Measurements from ENCODE around the gene CMBL.
"Not testable (repeated sequence)": the region's sequence is repeated elsewhere in the genome, so short reads cannot be mapped to it uniquely, and the experiment has no call there.

Gene CMBL

DNA sequence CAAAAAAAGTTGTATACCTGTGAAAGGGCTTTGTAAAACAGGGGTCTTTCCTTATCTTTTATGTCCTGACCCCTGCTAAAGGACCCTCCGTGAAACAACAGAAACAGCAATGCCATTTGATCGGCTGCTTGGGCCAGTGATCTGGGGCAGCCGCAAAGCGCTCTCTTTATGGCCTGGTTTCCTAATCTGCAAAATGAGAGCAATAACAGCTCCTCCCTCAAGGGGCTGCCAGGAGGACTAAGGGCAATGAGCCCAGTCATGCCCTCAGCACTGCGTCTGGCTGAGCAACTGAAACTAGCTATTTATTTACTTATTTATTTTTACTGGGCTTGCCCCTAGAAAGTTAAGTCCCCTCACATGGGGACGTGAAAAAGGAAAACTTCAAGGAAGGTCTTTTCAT, 18.3 kb downstream of the CMBL start:
- Histone ChIP-seq H3K4me1 (ENCODE audit: control insufficient read depth in 1 of 2, insufficient read depth in 2 of 2, low read length in 2 of 2) (peaks cover 0 to 9% of the 10 kb centered on the region in 2 donors), H3K27me3 (ENCODE audit: low read depth, low read length) (no peaks in the 10 kb centered on the region), H3K4me3 (ENCODE audit: low read depth in 1 of 2, low read length in 2 of 2) (no peak overlapping the region), H3K36me3 (ENCODE audit: control insufficient read depth in 1 of 2, insufficient read depth in 2 of 2, low read length in 2 of 2) (peaks cover 5 to 18% of the 10 kb centered on the region in 2 donors), H3K9me3 (ENCODE audit: control insufficient read depth in 1 of 2, low read length in 2 of 2) (no peaks in the 10 kb centered on the region), H3K27ac (ENCODE audit: low read length) (peak overlapping the region; percentile 71)

DNA sequence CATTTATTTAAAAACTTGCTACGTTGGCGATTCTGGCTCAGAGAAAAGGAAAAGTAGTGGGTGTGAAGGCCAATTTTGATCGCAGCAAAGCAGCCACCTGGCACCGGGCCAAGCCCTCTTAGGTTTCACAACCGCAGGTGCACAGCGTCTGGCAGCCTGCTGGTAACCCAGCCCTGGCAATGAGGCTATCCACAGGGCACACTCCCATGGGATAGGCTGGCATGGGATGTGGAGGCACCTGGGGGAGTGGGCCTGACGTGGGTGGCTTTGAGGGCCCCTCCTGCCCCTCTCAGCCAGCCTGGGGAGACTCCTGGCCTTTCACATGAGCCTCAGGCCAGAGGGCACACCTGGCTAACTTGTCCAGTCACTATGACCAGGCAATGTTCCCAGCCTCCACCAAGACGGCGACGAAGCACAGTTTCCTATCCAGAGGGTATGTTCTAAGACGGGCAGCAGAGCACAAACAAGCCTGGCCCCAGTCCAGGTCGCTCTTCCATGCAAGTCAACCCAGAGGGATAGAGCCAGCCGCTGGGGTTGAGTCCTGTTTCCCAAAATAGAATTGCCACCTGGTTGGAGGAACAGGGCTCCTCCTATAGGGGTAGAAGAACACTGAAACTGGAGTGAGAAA, 19.0 kb downstream of the CMBL start:
- no peaks in the 10 kb centered on the region for H3K9me3 ChIP-seq (ENCODE audit: control insufficient read depth in 1 of 2, low read length in 2 of 2)
- no peaks in the 10 kb centered on the region for H3K27me3 ChIP-seq (ENCODE audit: low read depth, low read length)
- H3K36me3 ChIP-seq (ENCODE audit: control insufficient read depth in 1 of 2, insufficient read depth in 2 of 2, low read length in 2 of 2), result peaks cover 5 to 18% of the 10 kb centered on the region in 2 donors
- peak overlapping the region; percentile 71 for H3K27ac ChIP-seq (ENCODE audit: low read length)
- H3K4me3 ChIP-seq (ENCODE audit: low read depth in 1 of 2, low read length in 2 of 2), result no peak overlapping the region
- H3K4me1 ChIP-seq (ENCODE audit: control insufficient read depth in 1 of 2, insufficient read depth in 2 of 2, low read length in 2 of 2), result peaks cover 0 to 12% of the 10 kb centered on the region in 2 donors

DNA sequence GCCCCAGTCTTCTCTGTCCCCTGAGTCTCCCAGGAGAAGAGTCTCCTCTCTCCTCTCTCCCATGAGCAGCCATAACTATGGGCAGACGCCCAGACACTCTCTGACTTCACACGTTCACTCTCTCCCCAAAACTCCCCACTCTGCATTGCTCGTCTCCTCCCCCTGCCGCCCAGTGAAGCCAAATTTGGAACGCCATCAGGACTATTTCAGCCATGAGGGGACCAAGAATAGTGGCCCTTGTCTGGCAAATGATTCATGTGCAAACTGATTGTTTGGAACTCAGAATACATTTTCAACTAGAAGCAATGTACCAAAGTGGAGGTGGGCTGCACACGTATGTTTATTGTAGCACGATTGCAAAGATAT, 20.9 kb downstream of the CMBL start:
- Histone ChIP-seq H3K27me3 (ENCODE audit: low read depth, low read length) (no peaks in the 10 kb centered on the region), H3K4me3 (ENCODE audit: low read depth in 1 of 2, low read length in 2 of 2) (no peak overlapping the region), H3K9me3 (ENCODE audit: control insufficient read depth in 1 of 2, low read length in 2 of 2) (no peaks in the 10 kb centered on the region), H3K27ac (ENCODE audit: low read length) (no peak overlapping the region), H3K4me1 (ENCODE audit: control insufficient read depth in 1 of 2, insufficient read depth in 2 of 2, low read length in 2 of 2) (peaks cover 0 to 12% of the 10 kb centered on the region in 2 donors), H3K36me3 (ENCODE audit: control insufficient read depth in 1 of 2, insufficient read depth in 2 of 2, low read length in 2 of 2) (peaks cover 5 to 18% of the 10 kb centered on the region in 2 donors)

DNA sequence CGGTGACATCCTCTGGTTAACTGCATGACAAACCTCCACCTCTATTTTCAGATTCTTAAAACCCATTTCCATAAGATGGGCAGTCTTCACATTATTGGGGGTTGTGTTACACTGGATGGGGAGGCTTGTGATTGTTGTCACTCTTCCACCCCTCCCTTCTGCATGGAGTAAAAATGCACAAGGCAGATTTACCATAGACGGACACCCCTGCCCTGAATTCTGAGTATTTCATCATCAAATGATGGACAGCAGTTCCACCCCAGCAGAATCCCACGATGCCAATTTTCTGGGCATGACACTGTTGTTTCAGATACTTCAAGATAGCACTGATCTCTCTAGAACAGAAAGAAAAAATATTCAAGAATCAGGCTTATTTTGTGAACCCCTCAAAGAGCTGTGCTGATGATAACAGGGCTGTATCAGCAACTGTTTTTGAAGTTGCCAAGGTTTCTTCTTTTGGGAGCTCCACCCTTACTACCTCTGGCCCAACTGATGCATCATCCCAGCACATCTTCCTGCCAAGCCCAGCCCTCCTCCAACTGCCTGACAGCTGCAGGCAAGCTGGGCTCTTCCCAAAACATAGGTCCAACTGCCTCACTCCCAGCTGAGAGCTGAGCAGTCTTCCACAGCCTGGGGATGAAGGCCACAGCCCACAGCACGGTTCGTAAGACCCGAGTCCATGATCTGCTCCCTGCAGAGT, 21.4 kb downstream of the CMBL start:
- Histone ChIP-seq H3K4me3 (ENCODE audit: low read depth in 1 of 2, low read length in 2 of 2) (no peak overlapping the region), H3K27ac (ENCODE audit: low read length) (no peak overlapping the region), H3K27me3 (ENCODE audit: low read depth, low read length) (no peaks in the 10 kb centered on the region), H3K4me1 (ENCODE audit: control insufficient read depth in 1 of 2, insufficient read depth in 2 of 2, low read length in 2 of 2) (peaks cover 0 to 12% of the 10 kb centered on the region in 2 donors), H3K9me3 (ENCODE audit: control insufficient read depth in 1 of 2, low read length in 2 of 2) (no peaks in the 10 kb centered on the region), H3K36me3 (ENCODE audit: control insufficient read depth in 1 of 2, insufficient read depth in 2 of 2, low read length in 2 of 2) (peaks cover 5 to 18% of the 10 kb centered on the region in 2 donors)

DNA sequence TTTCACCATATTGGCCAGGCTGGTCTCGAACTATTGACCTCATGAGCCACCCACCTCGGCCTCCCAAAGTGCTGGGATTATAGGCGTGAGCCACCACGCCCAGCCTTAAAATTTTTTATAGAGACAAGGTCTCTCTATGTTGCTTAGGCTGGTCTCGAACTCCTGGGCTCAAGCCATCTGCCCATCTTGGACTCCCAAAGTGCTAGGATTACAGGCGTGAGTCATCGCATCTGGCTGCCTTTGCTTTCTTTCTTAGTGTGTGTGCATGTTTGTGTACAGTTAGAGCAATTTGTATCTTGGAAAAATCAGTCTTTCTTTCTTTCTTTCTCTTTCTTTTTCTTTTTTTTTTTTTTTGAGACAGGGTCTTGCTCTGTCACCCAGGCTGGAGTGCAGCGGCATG, 22.3 kb downstream of the CMBL start:
- H3K27me3 ChIP-seq (ENCODE audit: low read depth, low read length); H3K9me3 ChIP-seq (ENCODE audit: control insufficient read depth in 1 of 2, low read length in 2 of 2); H3K27ac ChIP-seq (ENCODE audit: low read length); H3K4me3 ChIP-seq (ENCODE audit: low read depth in 1 of 2, low read length in 2 of 2): not testable (repeated sequence)
- peaks cover 5 to 18% of the 10 kb centered on the region in 2 donors for H3K36me3 ChIP-seq (ENCODE audit: control insufficient read depth in 1 of 2, insufficient read depth in 2 of 2, low read length in 2 of 2)
- H3K4me1 ChIP-seq (ENCODE audit: control insufficient read depth in 1 of 2, insufficient read depth in 2 of 2, low read length in 2 of 2), result peaks cover 0 to 12% of the 10 kb centered on the region in 2 donors

DNA sequence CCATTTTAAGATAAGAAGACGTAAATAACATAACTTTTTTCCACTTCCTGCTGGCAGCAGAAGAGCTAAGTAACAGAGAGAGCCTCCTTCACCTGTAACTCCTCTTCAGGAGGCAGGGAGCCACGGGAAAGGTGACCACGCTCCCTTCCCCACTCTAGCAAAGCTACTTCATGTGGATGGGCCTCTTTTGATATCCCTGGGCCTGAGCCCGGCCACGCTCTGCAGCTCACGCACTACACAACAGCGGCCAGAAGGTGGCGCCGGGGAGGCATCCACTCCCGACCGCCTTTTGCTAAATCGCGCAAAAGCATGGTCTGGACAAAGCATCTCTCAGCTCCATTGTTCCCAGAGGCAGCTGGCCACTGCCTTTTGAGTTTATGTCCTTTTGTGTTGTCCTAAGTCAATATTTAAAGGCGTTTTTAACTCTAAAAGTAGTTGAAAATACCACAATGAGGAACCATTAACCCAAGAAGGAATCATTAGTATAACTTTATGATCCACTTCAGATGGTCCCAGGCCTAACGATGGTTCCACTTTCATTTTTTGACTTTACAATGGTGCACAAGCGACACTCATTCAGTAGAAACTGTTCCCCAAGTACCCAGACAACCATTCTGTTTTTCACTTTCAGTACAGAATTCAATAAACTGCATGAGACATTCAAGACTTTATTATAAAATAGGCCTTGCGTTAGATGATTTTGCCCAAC, 23.6 kb downstream of the CMBL start:
- Histone ChIP-seq H3K4me3 (ENCODE audit: low read depth in 1 of 2, low read length in 2 of 2) (no peak overlapping the region), H3K36me3 (ENCODE audit: control insufficient read depth in 1 of 2, insufficient read depth in 2 of 2, low read length in 2 of 2) (peaks cover 5 to 9% of the 10 kb centered on the region in 2 donors), H3K27ac (ENCODE audit: low read length) (no peak overlapping the region)

DNA sequence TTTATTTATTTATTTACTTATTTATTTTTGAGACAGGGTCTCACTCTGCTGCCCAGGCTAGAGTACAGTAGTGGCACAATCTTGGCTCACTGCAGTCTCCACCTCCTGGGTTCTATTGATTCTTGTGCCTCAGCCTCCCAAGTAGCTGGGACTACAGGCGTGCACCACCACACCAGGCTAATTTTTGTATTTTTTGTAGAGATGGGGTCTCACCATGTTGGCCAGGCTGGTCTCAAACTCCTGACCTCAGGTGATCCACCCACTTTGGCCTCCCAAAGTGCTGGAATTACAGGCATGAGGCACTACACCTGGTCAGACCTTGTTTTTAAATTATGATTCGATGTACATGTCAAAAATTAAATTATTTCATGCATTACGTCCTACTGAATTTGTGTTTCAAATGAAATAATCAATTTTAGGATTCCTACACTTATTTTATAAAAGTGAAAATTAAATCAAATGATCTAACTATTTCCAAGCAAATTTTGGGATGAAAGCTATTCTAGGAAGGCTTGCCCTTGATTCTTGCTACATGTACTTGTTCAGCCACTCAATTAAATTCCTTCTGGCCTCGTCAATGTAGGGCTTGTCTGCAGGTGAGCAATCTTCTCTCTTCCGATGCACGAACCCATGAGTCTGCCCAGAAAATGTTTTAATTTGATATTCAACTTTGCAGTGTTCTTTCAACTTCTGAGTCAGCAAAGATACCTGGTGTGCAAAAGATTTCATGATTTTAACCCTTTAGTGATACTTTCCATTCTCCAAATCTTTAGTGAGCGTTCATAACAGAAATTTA, 27.6 kb downstream of the CMBL start:
- Histone ChIP-seq H3K27me3 (ENCODE audit: low read depth, low read length) (no peaks in the 10 kb centered on the region), H3K4me1 (ENCODE audit: control insufficient read depth in 1 of 2, insufficient read depth in 2 of 2, low read length in 2 of 2) (peaks cover 0 to 5% of the 10 kb centered on the region in 2 donors), H3K4me3 (ENCODE audit: low read depth in 1 of 2, low read length in 2 of 2) (no peak overlapping the region), H3K27ac (ENCODE audit: low read length) (no peak overlapping the region), H3K9me3 (ENCODE audit: control insufficient read depth in 1 of 2, low read length in 2 of 2) (no peaks in the 10 kb centered on the region), H3K36me3 (ENCODE audit: control insufficient read depth in 1 of 2, insufficient read depth in 2 of 2, low read length in 2 of 2) (peaks cover 0 to 4% of the 10 kb centered on the region in 2 donors)

More for the DNA sequence above, 23.6 kb downstream of the CMBL start:
- Histone ChIP-seq H3K27me3 (ENCODE audit: low read depth, low read length) (no peaks in the 10 kb centered on the region), H3K9me3 (ENCODE audit: control insufficient read depth in 1 of 2, low read length in 2 of 2) (no peaks in the 10 kb centered on the region), H3K4me1 (ENCODE audit: control insufficient read depth in 1 of 2, insufficient read depth in 2 of 2, low read length in 2 of 2) (peaks cover 0 to 12% of the 10 kb centered on the region in 2 donors)

DNA sequence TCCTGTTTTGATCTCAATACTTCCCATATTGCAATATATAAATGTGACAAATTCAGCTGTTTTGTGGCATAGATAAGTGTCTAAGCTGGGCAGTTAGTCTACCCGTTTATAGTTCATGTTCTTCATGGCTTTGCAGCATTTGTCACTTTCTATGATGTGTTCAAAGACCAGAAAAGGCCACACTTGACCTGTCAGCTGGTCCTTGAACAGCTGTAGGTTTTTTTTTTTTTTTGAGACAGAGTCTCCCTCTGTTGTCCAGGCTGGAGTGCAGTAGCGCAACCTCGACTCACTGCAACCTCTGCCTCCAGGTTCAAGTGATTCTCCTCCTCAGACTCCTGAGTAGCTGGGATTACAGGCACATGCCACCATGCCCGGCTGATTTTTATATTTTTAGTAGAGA, 28.4 kb downstream of the CMBL start:
- Histone ChIP-seq H3K4me1 (ENCODE audit: control insufficient read depth in 1 of 2, insufficient read depth in 2 of 2, low read length in 2 of 2) (peaks cover 0 to 3% of the 10 kb centered on the region in 2 donors), H3K27me3 (ENCODE audit: low read depth, low read length) (no peaks in the 10 kb centered on the region), H3K27ac (ENCODE audit: low read length) (no peak overlapping the region), H3K4me3 (ENCODE audit: low read depth in 1 of 2, low read length in 2 of 2) (no peak overlapping the region), H3K9me3 (ENCODE audit: control insufficient read depth in 1 of 2, low read length in 2 of 2) (no peaks in the 10 kb centered on the region), H3K36me3 (ENCODE audit: control insufficient read depth in 1 of 2, insufficient read depth in 2 of 2, low read length in 2 of 2) (peaks cover 0 to 4% of the 10 kb centered on the region in 2 donors)

DNA sequence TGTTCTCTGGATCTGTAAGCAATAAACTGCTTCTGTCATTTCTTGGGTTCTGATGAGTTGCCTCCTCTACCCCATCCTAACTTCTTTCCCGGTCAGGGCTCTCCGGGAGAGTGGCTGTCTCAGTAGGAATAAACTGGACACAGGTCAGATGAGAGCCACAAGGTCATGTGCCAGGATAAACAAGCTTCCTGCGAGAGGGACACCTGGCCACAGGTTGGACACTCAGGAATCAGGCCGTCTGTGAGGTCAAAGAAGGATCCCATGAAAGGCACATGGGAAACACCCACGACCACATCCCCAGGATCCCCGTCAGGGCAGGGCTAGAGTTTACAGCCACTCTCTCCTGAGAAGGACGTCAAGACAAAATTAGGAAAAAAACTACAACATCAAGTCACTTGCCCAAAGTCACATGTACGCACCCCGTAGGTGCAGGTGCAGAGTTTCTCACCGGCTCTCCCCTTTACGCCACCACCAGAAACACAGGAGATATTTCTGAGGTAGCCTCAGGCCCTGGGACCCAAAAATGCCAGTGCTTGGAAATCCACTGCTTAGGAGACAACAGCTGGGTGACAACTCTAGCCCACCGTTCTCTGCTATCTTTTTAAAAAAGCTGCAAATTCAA, 28.9 kb downstream of the CMBL start:
- Histone ChIP-seq H3K4me1 (ENCODE audit: control insufficient read depth in 1 of 2, insufficient read depth in 2 of 2, low read length in 2 of 2) (no peaks in the 10 kb centered on the region), H3K27me3 (ENCODE audit: low read depth, low read length) (no peaks in the 10 kb centered on the region), H3K27ac (ENCODE audit: low read length) (no peak overlapping the region), H3K4me3 (ENCODE audit: low read depth in 1 of 2, low read length in 2 of 2) (no peak overlapping the region), H3K36me3 (ENCODE audit: control insufficient read depth in 1 of 2, insufficient read depth in 2 of 2, low read length in 2 of 2) (peaks cover 0 to 4% of the 10 kb centered on the region in 2 donors), H3K9me3 (ENCODE audit: control insufficient read depth in 1 of 2, low read length in 2 of 2) (no peaks in the 10 kb centered on the region)

DNA sequence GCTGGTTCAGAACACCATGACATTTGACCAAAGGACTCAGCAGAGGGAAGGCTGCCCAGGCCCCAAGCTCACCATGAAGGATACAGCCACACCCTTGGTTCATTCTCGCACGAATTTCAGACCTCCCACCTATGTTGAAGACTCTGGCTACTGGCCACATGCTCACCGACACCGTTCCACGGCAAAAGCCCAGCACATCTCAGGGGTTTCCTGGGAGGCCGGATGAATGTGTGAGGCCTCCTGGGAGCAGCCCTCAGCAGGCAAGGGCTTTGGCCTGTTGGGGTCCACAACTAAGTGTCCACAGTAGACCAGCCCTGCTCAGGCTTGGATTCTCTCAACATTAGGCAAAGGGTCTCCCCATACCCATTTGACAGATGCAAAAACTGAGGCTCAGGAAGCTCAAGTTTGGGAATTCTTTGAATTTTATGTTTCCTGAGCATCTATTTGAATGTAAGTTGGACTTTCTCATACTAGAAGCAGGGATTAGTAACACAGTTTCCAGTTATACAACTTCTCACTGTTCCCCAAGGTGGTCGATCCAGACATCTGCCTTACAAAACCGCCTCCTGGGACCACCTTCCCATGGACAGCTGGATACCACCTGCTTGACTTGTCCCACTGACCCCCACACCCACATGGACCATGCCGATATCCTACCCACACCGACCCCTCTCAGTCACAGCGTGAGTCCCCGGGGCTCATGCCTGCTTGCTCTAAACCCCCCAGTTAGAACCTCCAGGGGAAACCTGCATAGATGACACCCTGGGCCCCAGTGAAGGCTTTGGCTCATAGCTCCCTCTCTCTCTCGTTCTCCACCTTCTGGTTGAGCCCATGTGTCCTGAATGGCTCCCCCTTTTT, 29.7 kb downstream of the CMBL start:
- Histone ChIP-seq H3K27me3 (ENCODE audit: low read depth, low read length) (no peaks in the 10 kb centered on the region), H3K36me3 (ENCODE audit: control insufficient read depth in 1 of 2, insufficient read depth in 2 of 2, low read length in 2 of 2) (peaks cover 0 to 4% of the 10 kb centered on the region in 2 donors)

More for the DNA sequence above, 29.7 kb downstream of the CMBL start:
- Histone ChIP-seq H3K4me1 (ENCODE audit: control insufficient read depth in 1 of 2, insufficient read depth in 2 of 2, low read length in 2 of 2) (no peaks in the 10 kb centered on the region), H3K9me3 (ENCODE audit: control insufficient read depth in 1 of 2, low read length in 2 of 2) (no peaks in the 10 kb centered on the region), H3K4me3 (ENCODE audit: low read depth in 1 of 2, low read length in 2 of 2) (no peak overlapping the region), H3K27ac (ENCODE audit: low read length) (no peak overlapping the region)
